Esophagus muscularis mucosa (tissue), 3 donors: ENCODE measurements around the gene LIN52.

Experiments used
- CTCF ChIP-seq, 3 experiments: fragments of 200-600 bp in 2 of 3; fragments of 450-650 bp in 1 of 3; sonication (generic) in 2 of 3; IDR thresholded peaks; one replicate each; pipeline ENCODE4 v1.5.1; 2017 to 2019; ENCODE audit warnings: antibody characterized with exemption in 3 of 3, mild to moderate bottlenecking in 2 of 3, moderate library complexity in 1 of 3
- POLR2AphosphoS5 ChIP-seq, 2 donors: sonication (generic); formaldehyde crosslinking; IDR thresholded peaks; one replicate each; pipeline ENCODE4 v1.6.1; 2017; ENCODE audit warnings: antibody characterized with exemption in 2 of 2

- no peak for TF ChIP-seq CTCF (IDR thresholded peaks at IDR 0.05)
- TF ChIP-seq POLR2AphosphoS5 (IDR thresholded peaks at IDR 0.05), result no peak
These were observed 131.9 kb downstream of the LIN52 start for GRCh38 chr14:74216671-74217070.
